GM18951 (cell line): ENCODE data around the gene EIF2S1.

Experiments
- POLR2A ChIP-seq: IDR thresholded peaks from 4 replicates; pipeline ENCODE4 v1.6.1; 2011; ENCODE audit warnings: mild to moderate bottlenecking; ENCODE audit not compliant: insufficient read length, insufficient read depth; ENCODE audit errors: extremely low read depth
- in situ Hi-C: fragments of 300-500 bp; cut with MboI; formaldehyde crosslinking; loops from one replicate; pipeline ENCODE4 v1.12.0; 2022; ENCODE audit warnings: low sequenced_read_pairs, mixed read lengths, inconsistent platforms; ENCODE audit not compliant: unreplicated experiment

EIF2S1 gene

DNA sequence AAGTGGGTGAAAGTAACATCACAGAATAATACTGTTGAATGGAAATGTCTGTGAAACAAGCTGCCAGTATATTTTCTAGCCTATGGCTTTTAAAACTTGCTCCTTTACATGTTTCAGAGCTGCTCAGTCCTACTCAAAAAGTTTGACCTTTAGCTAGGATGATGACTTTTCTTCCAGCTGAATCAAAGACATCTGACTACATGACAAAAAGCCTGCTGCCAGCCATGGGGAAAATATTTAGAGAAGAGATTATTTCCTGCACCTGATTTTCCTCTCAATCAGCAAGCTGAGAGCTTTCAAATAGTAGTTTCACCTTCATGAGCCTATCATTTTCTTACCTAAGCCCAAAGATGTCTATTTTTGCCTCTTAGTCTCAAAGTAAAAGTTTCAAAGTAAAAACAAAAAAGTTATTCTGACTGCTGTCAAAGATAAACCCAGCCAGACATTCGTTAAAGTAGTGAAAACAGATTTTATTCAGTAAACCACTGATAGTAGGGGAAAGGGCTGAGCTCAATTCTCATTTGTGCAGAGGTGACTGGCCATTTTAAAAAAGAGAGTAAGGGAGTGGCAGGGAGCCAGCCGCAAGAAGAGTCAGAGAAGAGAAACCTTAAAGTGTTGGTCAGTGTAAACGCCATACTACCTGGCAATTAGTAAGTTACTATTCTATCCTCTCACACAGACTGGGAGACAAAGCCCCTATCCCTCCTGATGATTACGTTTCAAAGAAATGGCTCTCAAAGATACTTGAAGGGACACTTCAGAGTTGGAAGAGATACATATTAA is 2.8 kb upstream of the EIF2S1 start:
- in situ Hi-C loops = no loop called here
- no peak for TF ChIP-seq POLR2A

DNA sequence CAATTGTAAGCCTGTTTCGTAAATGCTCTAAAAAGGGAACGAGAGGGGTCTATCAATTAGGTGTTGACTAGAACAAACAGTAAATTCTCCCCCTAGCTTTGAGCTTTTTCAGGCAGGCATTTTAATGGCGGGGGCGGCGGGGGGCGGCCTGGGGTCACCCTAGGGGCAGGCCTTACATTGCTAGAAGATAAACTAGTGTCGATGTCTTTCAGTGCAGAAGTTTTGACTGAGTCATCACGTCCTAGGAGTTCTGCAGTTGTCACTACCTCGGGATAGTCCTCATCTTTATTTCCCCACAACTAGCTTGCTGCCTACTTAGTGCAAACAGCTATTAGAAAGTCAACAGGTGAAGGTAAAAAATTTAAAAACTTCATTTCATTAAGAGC is 2.2 kb upstream of the EIF2S1 start:
- TF ChIP-seq POLR2A = no peak

DNA sequence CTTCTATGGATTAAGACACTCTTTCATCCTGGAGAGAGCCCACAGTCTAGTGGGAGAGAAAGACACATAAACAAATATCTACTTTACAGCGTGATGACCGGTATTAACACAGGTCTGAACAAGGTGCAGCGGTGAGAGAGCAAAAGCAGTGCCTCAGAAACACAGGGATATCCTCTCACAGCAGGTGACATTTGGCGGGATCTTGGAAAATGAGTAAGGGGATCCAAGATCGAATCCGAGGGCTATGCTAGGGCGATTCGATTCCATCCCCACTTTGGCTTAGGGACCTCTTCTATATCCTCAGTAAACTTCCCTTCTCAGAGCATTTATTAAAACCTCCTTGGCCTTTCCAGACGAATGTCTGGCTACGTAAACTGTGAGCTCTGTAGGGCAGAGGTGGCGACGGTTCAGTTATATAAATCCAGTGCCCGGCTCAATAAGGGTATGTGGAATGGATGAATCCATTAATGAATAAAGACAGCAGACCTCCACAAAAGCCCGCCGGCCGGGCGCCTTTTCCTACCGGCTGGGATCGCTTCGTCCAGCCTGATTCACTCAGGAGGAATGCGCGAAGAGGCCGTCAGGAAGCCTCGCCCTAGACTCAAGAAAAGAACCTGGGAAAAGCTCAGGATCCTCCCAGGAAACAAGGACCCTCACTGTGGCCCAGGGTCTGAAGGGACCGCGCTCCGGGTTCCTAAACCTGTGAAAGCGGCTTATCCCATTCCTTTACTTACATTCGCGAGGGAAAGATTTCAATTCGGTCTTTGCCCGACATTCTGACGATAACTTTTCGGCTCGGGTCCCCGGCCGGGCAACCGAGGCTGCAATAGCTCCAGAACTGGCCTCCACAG is 979 bp upstream of the EIF2S1 start:
- TF ChIP-seq POLR2A = peak; percentile 53
- in situ Hi-C loops = no loop called here

More for the DNA sequence above, 2.2 kb upstream of the EIF2S1 start:
- in situ Hi-C loops = no loop called here

DNA sequence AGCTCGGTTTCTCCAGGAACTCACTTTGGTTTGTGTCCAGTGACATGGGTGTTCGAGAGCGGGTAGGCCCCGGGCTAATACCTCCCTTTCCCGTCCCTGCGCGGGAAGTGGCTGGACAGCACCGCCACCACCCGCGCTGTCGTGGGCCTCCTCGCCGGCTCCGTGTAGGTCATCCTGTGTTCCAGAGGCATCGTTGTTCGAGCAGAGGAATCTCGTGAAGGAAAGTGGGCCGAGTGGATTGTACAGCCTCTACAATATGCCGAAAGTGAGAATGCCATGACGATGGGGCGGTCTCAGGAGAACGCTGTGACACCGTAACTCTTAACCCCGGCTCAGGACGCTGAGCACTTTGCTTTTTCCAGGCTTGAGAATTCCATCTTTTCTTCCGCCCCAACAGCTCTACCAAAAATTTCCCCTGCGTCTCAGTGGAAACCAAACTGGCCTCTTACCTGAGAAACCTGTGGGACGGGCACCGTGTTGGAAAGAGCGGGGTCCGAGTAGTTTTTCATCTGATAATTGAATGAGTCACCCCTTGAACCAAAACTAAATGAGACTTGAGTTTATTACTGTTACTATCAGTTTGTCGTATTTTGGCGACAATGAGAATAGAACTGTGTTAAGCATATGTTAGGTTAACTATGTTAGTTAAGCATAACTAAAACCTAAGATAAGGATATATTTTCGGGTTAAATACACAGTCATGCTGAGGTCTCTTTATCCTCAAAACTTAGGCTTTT is 510 bp downstream of the EIF2S1 start:
- no peak for TF ChIP-seq POLR2A
- in situ Hi-C loops = no loop called here

DNA sequence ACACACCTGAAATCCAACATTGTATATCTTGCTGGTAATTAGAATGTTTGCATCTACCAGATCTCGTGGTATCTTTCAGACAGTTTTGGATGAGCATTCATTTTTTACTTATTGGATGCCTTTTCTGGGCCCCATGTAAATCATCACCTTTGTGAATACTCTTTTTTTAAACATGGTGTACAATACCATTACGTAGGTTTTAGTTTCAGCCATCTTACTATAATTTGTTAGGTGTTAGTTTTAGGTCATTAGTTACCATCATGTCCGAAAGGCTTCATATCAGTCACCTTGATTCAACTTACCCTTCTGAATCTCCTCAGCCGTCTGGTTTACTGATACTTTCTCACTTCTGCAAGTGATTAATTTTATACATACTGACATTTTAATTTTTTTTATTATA is 5.3 kb downstream of the EIF2S1 start:
- no peak for TF ChIP-seq POLR2A
- in situ Hi-C loops = no loop called here

DNA sequence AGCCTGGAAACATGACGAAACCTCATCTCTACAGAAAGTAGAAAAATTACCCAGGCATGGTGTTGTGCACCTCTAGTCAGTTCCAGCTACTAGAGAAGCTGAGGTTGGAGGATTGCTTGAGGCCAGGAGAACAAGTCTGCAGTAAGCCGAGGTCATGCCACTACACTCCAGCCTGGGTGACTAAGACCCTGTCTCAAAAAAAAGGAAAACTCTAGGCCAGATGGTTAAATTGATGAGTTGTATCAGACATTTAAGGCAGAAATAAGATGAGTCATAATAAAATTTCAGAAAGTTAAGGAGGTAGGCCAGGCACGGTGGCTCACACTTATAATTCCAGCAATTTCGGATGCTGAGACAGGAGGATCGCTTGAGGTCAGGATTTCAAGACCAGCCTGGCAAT is 10.7 kb downstream of the EIF2S1 start:
- in situ Hi-C loops = no loop called here
- TF ChIP-seq POLR2A = no peak

DNA sequence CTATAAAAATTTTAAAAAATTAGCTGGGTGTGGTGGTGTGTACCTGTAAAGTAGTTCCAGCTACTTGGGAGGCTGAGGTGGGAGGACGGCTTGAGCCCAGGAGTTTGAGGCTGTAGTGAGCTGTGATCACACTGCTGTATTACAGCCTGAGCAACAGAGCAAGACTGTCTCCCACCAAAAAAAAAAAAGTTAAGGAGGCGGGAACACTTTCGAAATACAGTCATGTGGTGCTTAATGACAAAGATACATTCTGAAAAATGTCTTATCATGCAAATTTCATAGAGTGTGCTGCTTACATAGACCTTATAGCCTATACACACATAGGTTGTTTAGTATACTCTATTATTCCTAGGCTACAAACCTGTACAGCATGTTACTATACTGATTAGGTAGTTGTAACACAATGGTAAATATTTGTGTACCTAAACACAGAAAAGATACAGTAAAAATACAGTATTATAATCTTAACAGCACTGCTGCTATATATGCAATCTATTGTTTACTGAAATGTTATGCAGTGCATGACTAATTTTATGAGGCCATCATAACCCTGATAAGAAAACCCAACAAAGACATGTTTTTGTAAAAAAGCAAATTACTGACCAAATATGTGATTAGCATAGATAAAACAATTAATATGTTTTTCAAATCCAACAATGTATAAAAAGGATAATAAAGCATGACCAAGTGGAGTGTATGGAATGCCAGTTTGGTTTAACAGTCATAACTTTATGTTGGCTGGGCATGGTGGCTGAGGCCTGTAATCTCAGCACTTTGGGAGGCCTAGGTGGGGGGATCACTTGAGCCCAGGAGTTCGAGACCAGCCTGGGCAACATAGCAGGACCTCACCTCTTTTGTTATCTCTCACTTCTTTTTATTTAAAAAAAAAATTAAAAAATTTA is 11.4 kb downstream of the EIF2S1 start:
- TF ChIP-seq POLR2A = no peak
- in situ Hi-C loops = no loop called here

DNA sequence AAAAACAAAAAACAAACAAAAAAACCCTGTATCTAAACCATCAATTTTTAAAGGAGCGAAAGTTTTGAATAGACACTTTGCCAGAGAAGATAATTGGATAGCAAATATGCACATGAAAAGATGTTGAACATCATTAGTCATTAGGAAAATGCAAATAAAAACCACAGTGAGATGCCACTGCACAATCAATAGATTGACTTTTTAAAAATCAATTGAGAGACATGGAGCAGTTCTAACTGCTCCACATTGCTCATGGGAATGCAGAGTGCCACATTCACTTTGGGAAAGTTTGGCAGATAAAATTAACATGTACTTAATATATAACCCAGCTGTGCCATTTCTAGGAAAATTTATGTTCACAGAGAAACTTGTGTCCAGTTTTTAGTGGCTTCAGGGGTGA is 12.7 kb downstream of the EIF2S1 start:
- in situ Hi-C loops = no loop called here
- no peak for TF ChIP-seq POLR2A

DNA sequence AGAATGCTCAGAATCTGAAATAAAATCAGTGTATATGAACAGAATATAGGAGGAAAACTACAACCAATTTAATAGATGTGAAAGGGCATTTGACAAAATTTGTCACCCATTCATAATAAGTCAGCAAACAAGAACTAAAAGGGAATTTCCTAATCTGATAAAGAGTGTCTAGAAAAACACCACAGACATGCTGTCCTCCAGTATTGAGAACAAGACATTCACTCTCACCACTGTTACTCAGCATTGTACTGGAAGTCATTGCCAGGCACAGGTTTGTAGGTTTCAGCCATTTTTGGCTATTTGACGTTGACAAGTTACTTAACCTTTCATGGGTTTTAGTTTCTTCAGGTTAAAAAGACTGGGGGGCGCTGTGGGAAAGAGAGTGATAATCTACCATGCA is 13.2 kb downstream of the EIF2S1 start:
- TF ChIP-seq POLR2A = no peak
- in situ Hi-C loops = no loop called here

DNA sequence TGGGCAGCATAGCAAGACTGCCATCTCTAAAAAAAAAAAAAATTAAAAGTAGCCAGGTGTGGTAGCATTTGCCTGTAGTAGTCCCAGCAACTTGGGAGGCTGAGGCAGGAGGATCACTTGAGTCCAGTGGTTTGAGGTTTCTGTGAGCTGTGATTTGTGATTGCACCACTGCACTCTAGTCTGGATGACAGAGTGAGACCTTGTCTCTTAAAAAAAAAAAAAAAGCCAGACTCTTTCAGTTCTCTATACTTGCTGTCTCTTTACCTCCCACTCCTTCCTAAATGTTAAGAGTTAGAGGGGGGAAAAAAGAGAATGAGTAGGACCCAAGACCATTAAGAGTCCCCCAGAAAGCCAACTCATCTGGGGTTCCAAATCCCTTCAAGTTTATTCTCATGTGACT is 17.8 kb downstream of the EIF2S1 start:
- in situ Hi-C loops = no loop called here
- no peak for TF ChIP-seq POLR2A

DNA sequence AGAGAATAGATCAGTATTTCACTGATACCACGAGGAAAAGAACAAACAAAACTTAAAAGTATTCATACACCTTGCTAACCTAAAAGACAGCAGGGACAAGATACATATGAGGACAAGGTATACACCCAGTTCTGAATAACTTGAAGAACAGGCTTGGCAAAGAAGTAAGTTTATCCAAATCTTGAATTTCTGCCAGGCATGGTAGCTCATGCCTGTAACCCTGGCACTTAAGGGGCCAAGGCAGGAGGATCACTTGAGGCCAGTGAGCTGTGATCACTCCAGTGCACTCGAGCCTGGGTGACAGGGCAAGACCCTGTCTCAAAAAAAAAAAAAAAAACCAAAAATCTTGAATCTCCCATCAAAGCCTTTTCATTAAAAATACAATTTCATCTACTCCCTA is 25.0 kb downstream of the EIF2S1 start:
- no peak for TF ChIP-seq POLR2A
- in situ Hi-C loops = no loop called here

DNA sequence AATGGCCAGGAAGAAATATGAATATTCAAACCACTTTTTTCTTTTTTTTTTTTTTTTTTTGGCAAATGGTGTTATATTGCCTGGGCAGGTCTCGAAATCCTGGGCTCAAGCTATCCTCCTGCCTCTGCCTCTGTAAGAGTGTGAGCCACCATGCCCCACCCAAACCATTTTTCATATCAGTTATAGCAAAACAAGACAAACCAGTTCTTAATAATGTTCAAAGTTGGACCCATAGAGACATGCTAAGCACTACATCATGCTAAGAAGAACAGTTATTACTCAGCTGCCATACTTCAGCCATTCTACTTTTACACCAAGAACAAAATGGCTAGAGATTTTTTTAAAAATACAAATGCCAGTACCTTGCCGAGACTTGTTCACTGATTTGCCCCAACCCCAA is 25.5 kb downstream of the EIF2S1 start:
- TF ChIP-seq POLR2A = no peak
- in situ Hi-C loops = no loop called here

DNA sequence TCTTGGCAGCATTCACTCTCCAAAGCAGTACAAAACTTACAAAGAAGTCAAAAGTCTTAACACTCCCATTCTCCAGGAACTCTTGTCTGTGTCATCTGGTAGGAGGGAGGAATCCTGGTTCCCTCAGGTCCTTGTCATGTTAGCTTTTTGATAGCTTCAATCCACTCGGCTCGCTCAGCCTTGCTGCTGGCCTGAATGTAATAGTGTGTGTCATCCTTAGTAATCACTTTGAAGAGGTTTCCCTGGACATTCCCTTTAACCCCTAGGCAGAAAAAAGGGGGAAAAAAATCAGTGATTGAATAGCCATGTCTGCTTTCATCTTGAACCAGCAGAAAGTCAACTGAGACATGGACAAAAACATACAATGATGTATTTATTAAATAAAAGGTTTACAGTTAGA is 27.1 kb downstream of the EIF2S1 start:
- in situ Hi-C loops = no loop called here
- TF ChIP-seq POLR2A = no peak

DNA sequence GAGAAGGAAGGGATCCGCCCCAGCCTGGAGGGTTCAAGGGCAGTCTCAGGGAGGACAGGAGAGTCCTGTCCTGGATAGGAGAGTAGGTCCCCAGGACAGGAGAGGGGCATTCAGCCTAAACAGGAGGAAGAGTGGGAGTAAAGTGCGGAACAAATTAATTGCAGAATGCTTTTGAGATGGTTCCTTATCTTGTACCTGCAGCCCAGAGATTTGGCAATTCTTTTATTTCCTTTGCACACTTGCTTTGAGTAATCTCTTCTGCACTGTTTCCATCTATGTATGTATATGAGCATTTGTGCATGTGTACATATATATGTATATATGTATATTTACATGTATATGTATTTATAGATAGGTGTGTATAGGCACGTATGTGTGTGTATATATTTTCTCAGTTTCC is 29.1 kb downstream of the EIF2S1 start:
- in situ Hi-C loops = no loop called here
- TF ChIP-seq POLR2A = no peak
